Mesenchymal stem cell (in vitro differentiated cells and primary cell): ENCODE measurements around the gene BCKDHA. TPM values are rescaled to one million over a fixed set of nuclear protein-coding genes. Genes with fewer than 3 reads are reported as not detected.

Experiments
- DNase-seq: peaks from one replicate; pipeline ENCODE4 v3.0.0-alpha.2; 2013
- H2AFZ ChIP-seq: one replicate; pipeline ENCODE4 v1.6.1; 2013; ENCODE audit warnings: low read depth, mild to moderate bottlenecking, control low read depth, inconsistent platforms, low read length, moderate library complexity
- H2AK5ac ChIP-seq: 2 replicates; pipeline ENCODE4 v1.6.1; 2013; ENCODE audit warnings: low read length, moderate library complexity, mild to moderate bottlenecking, inconsistent platforms; ENCODE audit not compliant: severe bottlenecking
- H2BK120ac ChIP-seq: one replicate; pipeline ENCODE4 v1.6.1; 2013; ENCODE audit warnings: low read depth, mild to moderate bottlenecking, inconsistent platforms, low read length, moderate library complexity
- H2BK12ac ChIP-seq, 2 experiments: one replicate each; pipeline ENCODE4 v1.6.1; 2013; ENCODE audit warnings: inconsistent platforms in 2 of 2, low read length in 2 of 2, mild to moderate bottlenecking in 2 of 2, moderate library complexity in 2 of 2, control low read depth in 1 of 2
- H2BK15ac ChIP-seq: one replicate; pipeline ENCODE4 v1.6.1; 2013; ENCODE audit warnings: mild to moderate bottlenecking, low read depth, inconsistent platforms; ENCODE audit not compliant: poor library complexity, severe bottlenecking
- H2BK5ac ChIP-seq: 2 replicates; pipeline ENCODE4 v1.6.1; 2013; ENCODE audit warnings: low read depth, mild to moderate bottlenecking, low read length, control low read depth, inconsistent platforms; ENCODE audit not compliant: poor library complexity, severe bottlenecking
- H3K14ac ChIP-seq, 2 experiments: one replicate each; pipeline ENCODE4 v1.6.1; 2013; ENCODE audit warnings: inconsistent platforms in 2 of 2, low read length in 2 of 2, control low read depth in 1 of 2, mild to moderate bottlenecking in 1 of 2, moderate library complexity in 1 of 2
- H3K18ac ChIP-seq, 2 experiments: one replicate each; pipeline ENCODE4 v1.6.1; 2013; ENCODE audit warnings: inconsistent platforms in 2 of 2, low read length in 2 of 2, control low read depth in 1 of 2, low read depth in 1 of 2, mild to moderate bottlenecking in 1 of 2
- H3K23ac ChIP-seq, 2 experiments: one replicate each; pipeline ENCODE4 v1.6.1; 2013; ENCODE audit warnings: inconsistent platforms in 2 of 2, low read length in 2 of 2, mild to moderate bottlenecking in 2 of 2, moderate library complexity in 2 of 2, control low read depth in 1 of 2
- H3K27ac ChIP-seq: 2 replicates; pipeline ENCODE4 v1.5.1; 2013; ENCODE audit warnings: mild to moderate bottlenecking, moderate library complexity, low read length, control low read depth, inconsistent platforms; ENCODE audit not compliant: poor library complexity, severe bottlenecking
- H3K27me3 ChIP-seq, 2 experiments: 2 replicates each; pipeline versions ENCODE4 v1.6.1 to v1.7.0; 2013; ENCODE audit warnings: low read length in 2 of 2, mild to moderate bottlenecking in 2 of 2, moderate library complexity in 2 of 2, control low read depth in 1 of 2, inconsistent platforms in 1 of 2; ENCODE audit not compliant: control insufficient read depth in 1 of 2, insufficient read depth in 1 of 2
- H3K36me3 ChIP-seq, 2 experiments: 2 replicates each; pipeline versions ENCODE4 v1.6.1 to v1.7.0; 2013; ENCODE audit warnings: low read length in 2 of 2, control low read depth in 1 of 2, inconsistent platforms in 1 of 2, low read depth in 1 of 2, mild to moderate bottlenecking in 1 of 2; ENCODE audit not compliant: insufficient read depth in 2 of 2, control insufficient read depth in 1 of 2
- H3K4ac ChIP-seq, 2 experiments: one replicate each; pipeline ENCODE4 v1.6.1; 2013; ENCODE audit warnings: inconsistent platforms in 2 of 2, low read length in 2 of 2, mild to moderate bottlenecking in 2 of 2, moderate library complexity in 2 of 2, control low read depth in 1 of 2, low read depth in 1 of 2
- H3K4me1 ChIP-seq: 2 replicates; pipeline ENCODE4 v1.6.1; 2013; ENCODE audit warnings: low read depth, low read length, control low read depth; ENCODE audit not compliant: control insufficient read depth, insufficient read depth
- H3K4me2 ChIP-seq: 2 replicates; pipeline ENCODE4 v1.6.1; 2013; ENCODE audit warnings: low read length, mild to moderate bottlenecking, inconsistent platforms; ENCODE audit not compliant: poor library complexity, severe bottlenecking
- H3K4me3 ChIP-seq, 2 experiments: 2 replicates each; pipeline versions ENCODE4 v1.5.1 to v1.7.0; 2013; ENCODE audit warnings: low read length in 2 of 2, mild to moderate bottlenecking in 2 of 2, control low read depth in 1 of 2, low read depth in 1 of 2; ENCODE audit not compliant: insufficient read depth in 1 of 2
- H3K79me1 ChIP-seq: replicated peaks from 2 replicates; pipeline ENCODE4 v1.6.1; 2013; ENCODE audit warnings: mild to moderate bottlenecking, control low read depth, low read length, inconsistent platforms; ENCODE audit not compliant: poor library complexity, severe bottlenecking
- H3K9ac ChIP-seq: 2 replicates; pipeline ENCODE4 v1.7.0; 2013; ENCODE audit warnings: mild to moderate bottlenecking, low read length, moderate library complexity
- H3K9me3 ChIP-seq: 2 replicates; pipeline ENCODE4 v1.7.0; 2013; ENCODE audit warnings: mild to moderate bottlenecking, low read length; ENCODE audit not compliant: control insufficient read depth
- H4K8ac ChIP-seq: one replicate; pipeline ENCODE4 v1.6.1; 2013; ENCODE audit warnings: inconsistent platforms, mild to moderate bottlenecking, low read length, moderate library complexity
- H4K91ac ChIP-seq: one replicate; pipeline ENCODE4 v1.6.1; 2013; ENCODE audit warnings: mild to moderate bottlenecking, low read length, inconsistent platforms
- WGBS: methylation state at CpG from one replicate; pipeline ENCODE4 v1.1.7; 2013; ENCODE audit warnings: mixed read lengths; 5-methylcytosine and 5-hydroxymethylcytosine counted together
- polyA plus RNA-seq, 2 experiments: library from polyadenylated mRNA; stranded (reverse); fragments of 200-250 nt; gene quantifications; one replicate each; pipeline ENCODE4 v1.2.3, GENCODE V29; 2013

The BCKDHA gene
- 14.9 TPM for polyA plus RNA-seq (2013, experiment 1 of 2)
- 15.6 TPM for polyA plus RNA-seq (2013, experiment 2 of 2)

DNA sequence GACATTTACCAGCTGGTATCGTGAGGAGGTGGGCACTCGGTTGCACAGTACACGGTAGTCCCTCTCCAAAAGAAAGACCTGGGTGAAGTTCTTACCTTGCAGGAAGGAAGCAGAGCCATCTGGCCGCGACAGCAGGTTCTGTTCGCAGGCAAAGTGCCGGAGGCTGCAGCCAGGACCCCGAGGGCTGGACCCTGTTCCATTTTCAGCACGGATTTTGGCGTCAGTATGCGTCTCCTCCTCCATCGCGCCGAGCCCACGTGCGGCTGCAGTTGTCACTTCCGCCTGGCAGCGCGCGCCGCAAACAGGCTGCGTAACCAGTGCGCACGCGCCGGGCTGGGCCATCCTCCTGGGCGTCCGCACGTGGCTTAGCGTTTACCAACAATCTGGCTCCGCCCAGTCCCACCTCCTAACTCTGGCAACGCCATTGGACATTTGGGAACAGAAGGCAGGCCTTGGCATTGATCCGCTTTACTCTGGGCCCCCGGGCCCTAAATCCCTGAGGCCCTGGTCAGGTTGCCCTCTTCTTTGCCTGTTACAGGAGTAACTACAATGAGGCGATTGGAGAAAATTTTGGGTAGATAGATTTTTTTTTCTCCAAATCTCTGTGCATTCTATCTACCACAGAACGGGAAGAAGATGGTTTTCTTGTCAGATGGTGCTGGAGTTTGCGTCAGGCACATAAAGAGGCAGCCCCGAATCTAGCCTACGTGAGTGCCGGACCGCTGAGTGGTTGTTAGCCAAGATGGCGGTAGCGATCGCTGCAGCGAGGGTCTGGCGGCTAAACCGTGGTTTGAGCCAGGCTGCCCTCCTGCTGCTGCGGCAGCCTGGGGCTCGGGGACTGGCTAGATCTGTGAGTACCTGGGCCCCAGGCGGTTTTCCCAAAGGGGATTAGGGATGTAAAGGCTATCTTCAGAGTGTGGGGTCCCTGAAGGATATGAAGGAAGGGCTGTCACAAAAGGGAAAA is at the start of gene BCKDHA, which contains the start of gene EXOSC5:
BCKDHA (plus strand) TSS at position 733 of the 964 bp plus-strand sequence; CDS start at position 743, 10 bp downstream.
EXOSC5 (minus strand) TSS at position 274 of the 964 bp plus-strand sequence; CDS start at position 243, 31 bp downstream.
- Histone ChIP-seq H3K4ac (peak within 1 kb of the TSS; percentile 70 to 79), H3K9me3 (no peaks in the 10 kb centered on the region), H3K18ac (peak within 1 kb of the TSS; percentile 69 to 83), H4K91ac (no peak within 1 kb of the TSS), H3K23ac (no peak within 1 kb of the TSS), H3K27me3 (no peaks in the 10 kb centered on the region), H3K9ac (peak within 1 kb of the TSS; percentile 98), H4K8ac (peak within 1 kb of the TSS; percentile 86), H3K4me2 (peak within 1 kb of the TSS; percentile 93), H3K27ac (peak within 1 kb of the TSS; percentile 80), H2BK12ac (no peak within 1 kb of the TSS), H3K36me3 (peaks cover 0 to 7% of the 10 kb centered on the region in 2 experiments), H2BK15ac (no peak within 1 kb of the TSS), H2AFZ (peak within 1 kb of the TSS; percentile 79), H2AK5ac (no peak within 1 kb of the TSS), H3K4me1 (peaks cover 5% of the 10 kb centered on the region), H3K14ac (no peak within 1 kb of the TSS), H3K79me1 (peaks cover 29% of the 10 kb centered on the region), H2BK120ac (no peak within 1 kb of the TSS), H2BK5ac (peak within 1 kb of the TSS; percentile 79), H3K4me3 (peak within 1 kb of the TSS; percentile 93 to 98)
- peak; percentile 100 for DNase-seq
- WGBS = under 1% methylated on average over 48 of the region's 50 CpGs

DNA sequence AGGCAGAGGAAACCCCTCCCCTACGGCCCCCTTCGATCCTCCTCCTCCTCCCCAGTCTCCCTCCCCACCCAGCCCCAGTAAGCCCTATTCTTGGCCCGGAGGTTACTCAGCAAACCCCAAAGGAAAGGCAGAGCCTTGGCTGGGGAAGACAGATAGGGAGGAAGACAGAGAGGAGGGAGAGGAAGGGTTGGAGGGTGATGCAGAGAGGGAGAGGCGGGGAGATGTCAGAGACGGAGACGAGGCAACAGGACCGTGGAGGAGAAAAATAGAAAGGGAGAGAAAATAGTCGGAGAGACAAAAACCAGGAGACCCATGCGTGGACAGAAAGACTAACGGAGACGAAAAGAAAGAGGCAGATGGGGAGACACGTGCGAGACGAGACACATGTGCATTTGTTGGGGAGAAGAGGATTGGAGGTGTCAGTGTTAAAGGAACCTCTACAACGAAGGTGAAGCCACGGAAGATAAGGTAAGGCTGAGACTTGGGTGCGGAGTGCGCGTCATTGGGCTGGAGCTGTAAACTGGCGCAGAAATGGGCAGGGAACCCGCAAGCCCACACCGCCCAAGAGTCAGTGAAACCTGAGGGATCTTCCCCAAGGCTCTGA is 46.8 kb upstream of the BCKDHA start:
- DNase-seq = peak; percentile 35
- 2% methylated on average over 20 of the region's 22 CpGs for WGBS

DNA sequence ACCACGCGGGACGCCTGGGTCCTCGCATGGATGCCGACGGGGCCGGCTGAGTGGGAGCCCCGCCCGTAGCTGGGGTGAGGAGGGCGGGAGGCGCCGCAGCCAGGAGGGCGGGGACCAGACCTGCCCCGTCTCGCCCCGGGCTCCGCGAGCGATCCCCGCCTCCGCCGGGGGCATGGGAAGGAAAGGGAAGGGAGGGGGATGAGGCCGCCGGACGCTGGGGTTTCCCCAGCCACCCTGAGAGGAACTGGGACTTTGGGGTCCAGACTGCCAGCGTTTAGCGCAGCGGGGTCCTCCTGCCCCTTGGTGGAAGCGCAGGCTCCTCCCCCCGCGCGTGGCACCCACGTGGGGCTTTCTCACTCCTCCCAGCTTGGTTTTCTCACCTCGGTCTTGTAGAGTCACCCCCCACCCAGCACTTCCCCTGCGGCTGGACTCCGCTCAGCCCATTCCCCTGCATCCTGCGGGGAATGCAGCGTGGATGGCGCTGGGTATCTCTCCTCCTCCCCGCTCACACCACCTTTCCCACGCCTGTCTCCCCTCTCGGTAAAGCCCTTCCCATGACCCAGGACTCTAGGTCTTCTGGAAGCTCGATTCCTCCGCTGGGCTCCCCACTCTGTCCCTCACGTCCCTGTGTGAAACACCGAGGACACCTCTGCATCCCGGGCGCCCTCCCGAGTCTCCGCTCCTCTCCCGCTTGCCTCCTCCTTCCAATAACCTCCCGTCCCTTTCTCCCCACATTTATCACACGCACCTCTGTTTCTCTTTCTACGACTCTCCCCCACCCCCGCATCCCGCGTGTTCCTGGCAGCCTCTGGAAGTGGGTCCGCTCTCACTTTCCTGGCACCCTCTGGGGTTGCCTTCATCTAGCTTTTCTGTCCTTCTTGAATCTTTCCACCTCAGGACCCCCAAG is 46.0 kb upstream of the BCKDHA start:
- Histone ChIP-seq H2BK120ac (no peak overlapping the region), H2AFZ (no peak overlapping the region), H2BK5ac (no peak overlapping the region), H3K9ac (peak overlapping the region; percentile 90), H2BK15ac (no peak overlapping the region), H3K9me3 (no peaks in the 10 kb centered on the region), H3K4ac (peak overlapping the region; percentile 2 to 40), H3K4me1 (peaks cover 14% of the 10 kb centered on the region), H3K4me3 (peak overlapping the region; percentile 84 to 99), H4K91ac (no peak overlapping the region), H3K79me1 (peaks cover 18% of the 10 kb centered on the region), H3K4me2 (peak overlapping the region; percentile 98), H2BK12ac (peak overlapping the region in 1 of 2 experiments; percentile 73), H2AK5ac (no peak overlapping the region), H3K14ac (peak overlapping the region in 1 of 2 experiments; percentile 96), H3K23ac (peak overlapping the region in 1 of 2 experiments; percentile 99), H3K36me3 (peaks cover 11 to 17% of the 10 kb centered on the region in 2 experiments), H4K8ac (no peak overlapping the region), H3K27ac (peak overlapping the region; percentile 19), H3K27me3 (no peaks in the 10 kb centered on the region), H3K18ac (peak overlapping the region; percentile 28 to 87)
- DNase-seq = peak; percentile 75
- under 1% methylated on average over 54 of the region's 58 CpGs for WGBS

More for the DNA sequence above, 46.8 kb upstream of the BCKDHA start:
- H3K9ac ChIP-seq = peak overlapping the region; percentile 90
- no peak overlapping the region for H2BK120ac ChIP-seq
- H3K27me3 ChIP-seq = no peaks in the 10 kb centered on the region
- H3K79me1 ChIP-seq = peaks cover 22% of the 10 kb centered on the region
- H2BK12ac ChIP-seq = peak overlapping the region in 1 of 2 experiments; percentile 70
- peak overlapping the region in 1 of 2 experiments; percentile 69 for H3K18ac ChIP-seq
- H3K14ac ChIP-seq = peak overlapping the region in 1 of 2 experiments; percentile 88
- H4K8ac ChIP-seq = no peak overlapping the region
- peak overlapping the region; percentile 84 to 99 for H3K4me3 ChIP-seq
- no peak overlapping the region for H3K23ac ChIP-seq
- no peak overlapping the region for H2AK5ac ChIP-seq
- H3K4me1 ChIP-seq = peaks cover 14% of the 10 kb centered on the region
- H3K27ac ChIP-seq = peak overlapping the region; percentile 15
- H2BK5ac ChIP-seq = no peak overlapping the region
- peak overlapping the region in 1 of 2 experiments; percentile 26 for H3K4ac ChIP-seq
- H4K91ac ChIP-seq = no peak overlapping the region
- no peaks in the 10 kb centered on the region for H3K9me3 ChIP-seq
- H2BK15ac ChIP-seq = no peak overlapping the region
- no peak overlapping the region for H2AFZ ChIP-seq
- peak overlapping the region; percentile 98 for H3K4me2 ChIP-seq
- H3K36me3 ChIP-seq = peaks cover 16 to 17% of the 10 kb centered on the region in 2 experiments
